Measurements from ENCODE around the gene FBXL16.

DNA sequence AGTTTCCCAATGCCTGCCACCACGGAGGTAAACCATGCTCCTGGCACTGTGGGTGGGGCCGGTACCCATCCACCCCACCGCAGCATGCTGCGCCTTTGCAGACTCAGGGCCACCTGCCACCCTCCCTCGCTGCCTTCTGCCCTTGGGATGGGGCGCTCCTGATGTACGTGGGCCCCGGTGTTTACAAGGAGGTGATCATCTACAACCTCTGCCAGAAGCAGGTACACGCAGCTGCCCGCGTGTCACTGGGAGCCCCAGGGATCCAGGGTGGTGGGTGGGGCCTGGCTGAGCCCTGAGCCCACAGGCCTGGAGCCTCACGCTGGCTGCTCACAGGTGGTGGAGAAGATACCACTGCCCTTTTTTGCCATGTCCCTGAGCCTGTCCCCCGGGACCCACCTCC, 39.0 kb downstream of the FBXL16 start:
- TF ChIP-seq EZH2 (IDR thresholded peaks at IDR 0.05; ENCODE audit: low read depth, unreplicated experiment) (no peak), EZH2phosphoT487 (IDR thresholded peaks at IDR 0.05; ENCODE audit: unreplicated experiment) (no peak)
- TF ChIP-seq, protein P1, sequence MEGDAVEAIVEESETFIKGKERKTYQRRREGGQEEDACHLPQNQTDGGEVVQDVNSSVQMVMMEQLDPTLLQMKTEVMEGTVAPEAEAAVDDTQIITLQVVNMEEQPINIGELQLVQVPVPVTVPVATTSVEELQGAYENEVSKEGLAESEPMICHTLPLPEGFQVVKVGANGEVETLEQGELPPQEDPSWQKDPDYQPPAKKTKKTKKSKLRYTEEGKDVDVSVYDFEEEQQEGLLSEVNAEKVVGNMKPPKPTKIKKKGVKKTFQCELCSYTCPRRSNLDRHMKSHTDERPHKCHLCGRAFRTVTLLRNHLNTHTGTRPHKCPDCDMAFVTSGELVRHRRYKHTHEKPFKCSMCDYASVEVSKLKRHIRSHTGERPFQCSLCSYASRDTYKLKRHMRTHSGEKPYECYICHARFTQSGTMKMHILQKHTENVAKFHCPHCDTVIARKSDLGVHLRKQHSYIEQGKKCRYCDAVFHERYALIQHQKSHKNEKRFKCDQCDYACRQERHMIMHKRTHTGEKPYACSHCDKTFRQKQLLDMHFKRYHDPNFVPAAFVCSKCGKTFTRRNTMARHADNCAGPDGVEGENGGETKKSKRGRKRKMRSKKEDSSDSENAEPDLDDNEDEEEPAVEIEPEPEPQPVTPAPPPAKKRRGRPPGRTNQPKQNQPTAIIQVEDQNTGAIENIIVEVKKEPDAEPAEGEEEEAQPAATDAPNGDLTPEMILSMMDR (conservative IDR thresholded peaks at IDR 0.05; ENCODE audit: low read depth in 2 of 2) = no peak

All from GM23338 (cell line).